HG02973 (cell line): ENCODE measurements around the gene GNG13.
"Not testable (repeated sequence)": the region's sequence is repeated elsewhere in the genome, so short reads cannot be mapped to it uniquely, and the experiment has no call there.

Experiments used
- ATAC-seq: cut with Tn5 transposase; IDR thresholded peaks from one replicate; pipeline ENCODE4 v1.9.1; 2021; ENCODE audit warnings: moderate library complexity; ENCODE audit not compliant: unreplicated experiment

The GNG13 gene

DNA sequence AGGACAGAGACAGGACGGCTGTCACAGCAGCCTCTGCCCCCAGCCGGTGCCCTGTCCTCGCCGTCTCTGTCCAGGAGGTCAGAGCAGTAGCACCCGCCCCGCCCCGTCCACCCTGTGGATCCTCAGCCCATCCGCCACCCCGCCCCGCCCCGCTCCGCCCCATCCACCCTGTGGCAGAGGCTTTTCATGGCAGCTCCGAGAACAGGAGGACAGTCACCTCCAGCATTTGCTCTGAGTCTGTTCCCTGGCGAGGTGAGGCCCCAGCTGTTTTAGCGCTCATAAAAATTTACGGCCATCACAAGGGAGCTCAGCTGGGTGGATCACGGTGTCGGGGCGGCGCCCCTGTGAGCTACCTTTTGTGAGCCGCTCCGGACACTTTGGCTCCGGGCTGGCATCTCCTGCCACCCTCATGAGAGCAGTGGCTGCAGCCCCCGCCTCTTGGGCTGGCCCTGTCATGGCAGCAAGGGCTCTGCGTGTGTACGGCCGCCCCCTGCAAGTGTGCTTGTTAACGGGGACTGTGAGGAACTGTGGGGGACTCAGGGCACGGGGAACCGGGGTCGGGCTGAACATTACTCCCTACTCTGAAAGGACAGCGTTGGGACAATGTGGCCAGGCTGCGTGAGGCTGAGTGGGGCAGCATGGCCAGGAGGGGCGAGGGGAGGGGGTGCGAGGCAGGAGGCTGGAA, 32.3 kb upstream of the GNG13 start:
- no peak for ATAC-seq

DNA sequence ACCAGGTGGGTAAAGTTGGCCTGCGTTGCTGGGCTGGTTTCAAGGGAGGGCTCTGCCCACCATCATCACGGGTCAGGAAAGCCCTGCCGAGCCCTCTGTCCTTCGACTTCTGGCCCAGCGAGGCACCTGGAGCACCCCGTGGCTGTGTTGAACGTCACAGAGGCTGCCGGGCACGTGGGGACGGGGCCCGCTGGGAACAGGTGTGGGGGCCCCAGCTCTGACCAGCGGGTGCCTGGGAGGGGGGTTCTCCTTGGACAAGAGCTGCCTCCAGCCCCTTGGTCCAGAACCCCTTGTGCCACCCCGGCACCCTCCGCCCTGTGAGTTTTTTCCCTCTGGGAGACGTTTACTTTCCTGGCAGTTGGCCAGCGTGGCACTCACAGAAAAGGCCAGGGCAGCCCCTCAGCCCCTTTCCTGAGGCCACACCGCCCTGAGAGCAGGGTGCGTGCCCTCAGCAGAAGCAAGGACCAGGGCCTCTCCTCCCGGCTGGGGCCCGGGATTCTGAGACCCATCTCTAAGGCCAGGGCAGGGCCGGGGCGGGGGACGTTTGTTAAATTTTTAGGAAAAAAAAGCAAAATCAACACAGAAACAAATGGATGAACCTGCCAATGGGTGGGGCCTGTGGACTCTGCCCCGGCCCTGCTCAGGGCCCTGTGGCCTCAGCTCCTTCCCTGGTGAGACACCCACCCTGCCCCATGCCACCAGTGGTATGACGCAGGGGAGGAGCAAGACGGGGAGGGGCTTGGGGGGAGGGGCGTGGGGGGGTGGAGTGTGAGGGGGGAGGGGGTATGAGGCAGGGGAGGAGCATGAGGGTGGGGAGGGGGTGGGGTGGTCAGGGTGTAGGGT, 31.3 kb upstream of the GNG13 start:
- ATAC-seq, result no peak

DNA sequence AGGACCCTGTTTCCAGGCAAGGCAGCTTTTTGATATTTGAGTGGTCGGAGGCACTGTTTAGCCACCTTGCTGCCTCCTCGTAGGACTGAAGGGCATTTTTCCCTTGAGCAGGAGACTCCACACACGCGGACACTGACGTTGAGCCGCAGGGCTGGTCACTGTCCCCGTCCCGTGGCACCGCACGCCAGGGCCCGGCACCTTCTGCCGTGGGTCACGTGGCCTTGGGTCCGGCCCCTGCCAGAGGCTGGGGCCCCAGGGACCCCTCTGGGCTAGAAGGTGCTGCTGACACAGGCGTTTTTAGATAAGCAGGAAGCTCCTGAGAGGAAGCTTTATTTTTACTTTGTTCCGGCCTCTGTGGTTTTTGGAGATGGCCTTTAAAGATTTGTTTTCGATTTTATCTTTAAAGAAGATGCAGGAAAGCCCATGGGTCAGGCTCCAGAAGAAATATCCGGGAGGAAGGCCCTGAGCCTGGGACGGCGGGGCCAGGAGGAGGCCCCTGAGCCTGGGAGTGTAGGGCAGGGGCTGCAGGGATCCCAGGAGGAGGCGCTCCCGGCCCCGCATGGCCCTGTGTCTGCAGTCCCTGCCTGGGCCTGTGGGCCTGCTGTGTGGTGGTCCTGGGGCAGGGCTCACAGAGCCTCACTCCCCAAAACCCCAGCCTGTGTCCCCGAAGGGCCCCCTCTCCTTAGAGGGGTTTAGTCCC, 30.5 kb upstream of the GNG13 start:
- no peak for ATAC-seq

- ATAC-seq, result no peak
These were observed 29.8 kb upstream of the GNG13 start for GRCh38 chr16:830107-830870.

DNA sequence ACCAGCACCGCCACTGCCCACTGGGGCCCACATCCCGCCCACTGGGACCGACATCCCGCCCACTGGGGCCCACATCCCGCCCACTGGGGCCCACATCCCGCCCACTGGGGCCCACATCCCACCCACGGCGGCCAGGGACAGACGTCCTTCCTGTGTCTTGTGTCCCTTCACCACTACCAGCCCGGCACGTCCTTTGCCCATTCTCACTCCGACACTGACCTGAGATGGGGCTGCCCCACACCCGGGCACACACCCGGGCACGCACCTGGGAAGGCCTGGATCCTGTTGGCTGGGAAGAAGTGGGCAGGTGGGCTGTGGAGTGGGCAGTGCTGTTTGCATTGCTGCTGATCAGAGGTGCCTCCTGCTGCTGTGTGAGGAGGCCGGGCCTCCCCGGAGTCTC, 28.4 kb upstream of the GNG13 start:
- no peak for ATAC-seq

GRCh38 chr16:827513-827912, 27.0 kb upstream of the GNG13 start:
- no peak for ATAC-seq

DNA sequence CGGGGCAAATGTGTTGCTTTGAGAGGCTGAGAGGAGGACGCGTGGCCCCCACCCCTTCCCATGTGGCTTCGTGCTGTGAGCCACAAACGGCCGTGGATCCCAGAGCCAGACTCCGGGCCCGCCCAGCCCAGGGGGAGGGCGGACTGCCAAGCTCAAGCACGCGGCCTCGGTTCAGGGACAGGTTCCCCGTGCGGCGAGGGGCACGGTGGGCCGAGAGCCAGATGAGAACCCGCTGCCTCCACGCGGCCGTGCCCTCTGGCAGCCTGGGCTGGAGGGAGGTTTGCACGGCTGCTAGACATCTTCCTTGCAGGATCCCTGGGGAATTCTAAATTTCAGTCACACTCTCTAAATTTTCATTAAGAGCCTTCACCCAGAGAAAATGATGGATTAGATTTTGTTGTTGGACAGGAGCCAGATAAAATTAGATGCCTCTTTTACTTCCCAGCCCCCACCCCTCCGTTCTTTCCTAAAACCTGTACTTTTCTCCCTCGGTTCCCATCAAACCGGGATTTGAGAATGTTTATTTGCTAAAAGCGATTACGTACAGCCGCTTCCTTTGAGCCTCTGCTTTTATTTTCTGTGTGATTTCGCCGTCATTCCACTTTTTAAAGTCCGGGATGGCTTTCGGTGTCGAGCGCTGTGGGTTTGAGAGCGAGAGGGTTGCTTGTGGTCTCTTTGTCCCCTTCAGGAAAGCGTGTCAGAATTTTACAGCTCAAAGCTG, 25.0 kb upstream of the GNG13 start:
- ATAC-seq, result no peak

- no peak for ATAC-seq
These were observed 24.1 kb upstream of the GNG13 start for GRCh38 chr16:824601-825000.

- ATAC-seq, result no peak
These were observed 23.7 kb upstream of the GNG13 start for GRCh38 chr16:824194-824593.

DNA sequence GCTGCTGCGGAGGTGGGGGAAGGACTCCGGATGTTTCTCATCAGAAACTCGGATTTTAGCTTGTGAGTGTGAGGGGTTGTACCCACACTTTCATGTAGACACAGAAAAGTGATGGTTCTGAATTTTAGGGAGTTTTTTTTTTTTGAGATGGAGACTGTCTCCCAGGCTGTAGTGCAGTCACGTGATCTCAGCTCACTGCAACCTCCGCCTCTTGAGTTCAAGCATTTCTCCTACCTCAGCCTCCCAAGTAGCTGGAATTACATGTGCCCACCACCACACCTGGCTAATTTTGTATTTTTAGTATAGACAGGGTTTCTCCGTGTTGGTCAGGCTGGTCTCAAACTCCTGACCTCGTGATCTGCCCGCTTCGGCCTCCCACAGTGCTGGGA, 22.4 kb upstream of the GNG13 start:
- ATAC-seq, result no peak

GRCh38 chr16:822174-822908, 21.8 kb upstream of the GNG13 start:
- no peak for ATAC-seq

GRCh38 chr16:821751-822150, 21.2 kb upstream of the GNG13 start:
- ATAC-seq, result no peak

DNA sequence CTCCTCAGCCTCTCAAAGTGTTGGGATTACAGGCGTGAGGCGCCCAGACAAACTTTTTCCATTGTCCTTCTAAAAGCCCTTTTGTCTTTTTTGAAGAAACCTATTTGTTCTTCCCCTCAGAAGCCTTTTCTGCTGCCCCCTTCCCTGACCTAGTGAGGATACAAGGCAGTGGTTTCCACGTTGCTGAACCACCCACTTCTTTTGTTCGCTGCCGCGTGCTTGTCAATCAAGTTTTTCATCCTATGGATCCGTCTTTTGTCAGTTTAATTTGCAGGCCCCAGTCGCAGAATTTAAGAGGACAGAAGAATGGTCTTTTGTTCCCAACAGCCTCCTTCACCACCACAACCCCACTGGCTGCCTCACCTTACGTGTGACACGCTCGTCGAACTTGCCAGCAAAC, 20.2 kb upstream of the GNG13 start:
- no peak for ATAC-seq

DNA sequence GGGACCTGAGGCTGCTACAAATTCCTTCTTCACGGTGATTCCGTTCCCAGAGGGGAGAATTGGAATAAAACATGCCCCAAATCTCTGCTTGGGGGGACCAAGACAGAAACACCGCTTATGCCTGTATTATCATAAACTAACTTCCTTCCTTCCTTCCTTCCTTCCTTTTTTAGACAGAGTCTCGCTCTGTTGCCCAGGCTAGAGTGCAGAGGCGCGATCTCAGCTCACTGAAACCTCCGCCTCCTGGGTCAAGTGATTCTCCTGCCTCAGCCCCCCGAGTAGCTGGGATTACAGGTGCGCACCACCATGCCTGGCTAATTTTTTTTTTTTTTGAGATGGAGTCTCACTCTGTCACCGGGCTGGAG, 19.5 kb upstream of the GNG13 start:
- ATAC-seq, result not testable (repeated sequence)

DNA sequence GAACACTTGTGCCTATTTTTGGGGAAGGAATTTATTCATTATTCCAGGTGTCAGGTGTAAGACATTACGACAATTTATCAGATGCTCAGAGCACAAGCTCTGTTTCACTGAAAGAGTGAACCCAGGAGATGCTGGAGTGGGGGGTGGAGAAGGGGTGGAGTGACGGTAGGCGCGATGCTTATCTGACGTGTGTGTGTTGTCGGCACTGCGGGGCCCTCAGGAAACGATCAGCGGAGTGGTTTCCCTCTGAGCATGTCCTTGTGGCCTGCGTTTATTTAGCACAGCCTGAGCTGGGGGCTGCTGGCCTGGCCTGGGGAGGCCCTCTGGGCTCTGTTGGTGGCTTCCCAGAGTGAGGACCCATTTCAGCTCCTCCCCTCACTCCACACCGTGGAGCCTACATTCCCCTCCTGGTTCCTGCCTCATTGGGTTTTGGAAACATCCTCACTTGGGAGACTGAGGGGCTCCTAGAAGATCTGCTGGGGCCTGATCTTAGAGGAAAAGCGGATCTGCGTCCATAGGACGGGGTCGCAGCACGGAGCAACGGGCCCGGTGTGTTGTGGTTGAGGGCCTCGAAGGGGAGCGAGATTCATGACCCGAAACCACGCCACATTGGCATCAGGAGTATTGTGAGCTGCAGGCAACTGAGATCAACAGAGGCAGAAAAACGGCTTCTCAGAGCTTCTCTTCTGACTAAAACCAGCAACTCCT, 19.0 kb upstream of the GNG13 start:
- no peak for ATAC-seq

DNA sequence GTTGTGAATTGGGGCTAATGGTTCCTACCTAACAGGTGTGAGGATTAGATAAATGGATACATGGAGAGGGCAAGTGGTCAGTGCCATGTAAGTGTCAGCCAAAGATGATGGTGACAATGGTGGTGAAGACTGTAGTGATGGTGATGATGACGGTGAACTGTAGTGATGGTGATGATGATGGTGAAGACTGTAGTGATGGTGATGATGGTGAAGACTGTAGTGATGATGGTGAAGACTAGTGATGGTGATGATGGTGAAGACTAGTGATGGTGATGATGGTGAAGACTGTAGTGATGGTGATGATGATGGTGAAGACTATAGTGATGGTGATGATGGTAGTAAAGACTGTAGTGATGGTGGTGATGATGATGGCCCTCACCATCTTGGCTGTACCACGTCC, 18.1 kb upstream of the GNG13 start:
- ATAC-seq, result no peak

- no peak for ATAC-seq
These were observed 17.6 kb upstream of the GNG13 start for GRCh38 chr16:818132-818531.

GRCh38 chr16:817001-817906, 16.7 kb upstream of the GNG13 start:
- no peak for ATAC-seq
